Subcutaneous adipose tissue (tissue), 4 donors: ENCODE data around the gene POLR2A. TPM values are rescaled to one million over a fixed set of nuclear protein-coding genes. Genes with fewer than 3 reads are reported as not detected.

ENCODE experiments used
- total RNA-seq, 4 donors: library from RNA; depleted of rRNA; stranded (reverse); fragments of >200 nt; gene quantifications; one replicate each; pipeline ENCODE4 v1.1.0, GENCODE V29; 2016
- TF ChIP-seq, protein P1 (sequence below): fragments of 450-650 bp; IDR thresholded peaks from one replicate; pipeline ENCODE4 v1.5.1; 2016; ENCODE audit warnings: low read depth, mild to moderate bottlenecking, control low read depth, antibody characterized with exemption, moderate library complexity

Gene POLR2A
- total RNA-seq, 4 donors from 2014 or later: 31.1 to 123 (median 58.5) TPM

DNA sequence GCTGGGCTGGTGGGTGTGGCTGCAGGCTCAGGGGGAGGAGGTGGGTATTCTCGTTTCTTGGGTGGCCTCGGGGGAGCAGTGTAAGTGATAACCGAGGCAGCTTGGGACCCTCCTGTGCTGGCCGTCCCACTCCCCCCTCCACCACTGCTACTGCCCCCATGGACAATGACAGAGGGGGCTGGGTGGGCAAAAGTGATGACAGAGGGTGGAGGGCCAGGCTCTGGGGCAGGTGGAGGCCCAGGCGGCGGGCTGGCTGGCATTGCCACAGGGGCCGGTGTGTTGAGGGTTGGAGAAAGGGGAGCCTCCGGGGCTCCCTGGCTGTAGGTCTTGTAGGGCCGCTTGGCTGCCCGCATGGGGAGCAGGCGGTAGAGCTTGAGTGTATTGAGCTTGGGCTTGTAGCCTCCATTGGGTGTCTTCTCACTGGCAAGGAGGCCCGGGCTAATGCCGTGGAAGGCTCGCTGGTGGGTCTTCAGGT lies 20.8 kb upstream of the POLR2A start:
- TF ChIP-seq, protein P1, sequence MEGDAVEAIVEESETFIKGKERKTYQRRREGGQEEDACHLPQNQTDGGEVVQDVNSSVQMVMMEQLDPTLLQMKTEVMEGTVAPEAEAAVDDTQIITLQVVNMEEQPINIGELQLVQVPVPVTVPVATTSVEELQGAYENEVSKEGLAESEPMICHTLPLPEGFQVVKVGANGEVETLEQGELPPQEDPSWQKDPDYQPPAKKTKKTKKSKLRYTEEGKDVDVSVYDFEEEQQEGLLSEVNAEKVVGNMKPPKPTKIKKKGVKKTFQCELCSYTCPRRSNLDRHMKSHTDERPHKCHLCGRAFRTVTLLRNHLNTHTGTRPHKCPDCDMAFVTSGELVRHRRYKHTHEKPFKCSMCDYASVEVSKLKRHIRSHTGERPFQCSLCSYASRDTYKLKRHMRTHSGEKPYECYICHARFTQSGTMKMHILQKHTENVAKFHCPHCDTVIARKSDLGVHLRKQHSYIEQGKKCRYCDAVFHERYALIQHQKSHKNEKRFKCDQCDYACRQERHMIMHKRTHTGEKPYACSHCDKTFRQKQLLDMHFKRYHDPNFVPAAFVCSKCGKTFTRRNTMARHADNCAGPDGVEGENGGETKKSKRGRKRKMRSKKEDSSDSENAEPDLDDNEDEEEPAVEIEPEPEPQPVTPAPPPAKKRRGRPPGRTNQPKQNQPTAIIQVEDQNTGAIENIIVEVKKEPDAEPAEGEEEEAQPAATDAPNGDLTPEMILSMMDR: no peak

DNA sequence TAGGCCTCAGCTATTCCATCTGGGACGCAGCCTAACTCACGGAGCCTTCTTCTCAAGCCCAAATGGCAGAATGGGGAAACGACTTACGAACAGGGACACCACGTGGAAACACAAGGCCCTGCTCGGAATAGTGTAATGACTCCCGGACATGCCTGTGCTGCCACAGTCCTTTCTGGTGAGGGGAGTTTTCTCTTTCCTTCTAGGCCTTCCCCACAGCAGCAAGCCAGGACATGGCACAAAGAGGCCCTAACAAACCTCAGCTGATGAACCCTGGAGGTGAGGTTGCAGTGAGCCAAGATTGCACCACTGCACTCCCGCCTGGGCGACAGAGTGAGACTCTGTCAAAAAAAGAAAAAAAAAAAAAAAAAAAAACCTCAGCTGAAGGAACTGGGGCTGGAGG lies 20.1 kb upstream of the POLR2A start:
- TF ChIP-seq, protein P1: no peak

DNA sequence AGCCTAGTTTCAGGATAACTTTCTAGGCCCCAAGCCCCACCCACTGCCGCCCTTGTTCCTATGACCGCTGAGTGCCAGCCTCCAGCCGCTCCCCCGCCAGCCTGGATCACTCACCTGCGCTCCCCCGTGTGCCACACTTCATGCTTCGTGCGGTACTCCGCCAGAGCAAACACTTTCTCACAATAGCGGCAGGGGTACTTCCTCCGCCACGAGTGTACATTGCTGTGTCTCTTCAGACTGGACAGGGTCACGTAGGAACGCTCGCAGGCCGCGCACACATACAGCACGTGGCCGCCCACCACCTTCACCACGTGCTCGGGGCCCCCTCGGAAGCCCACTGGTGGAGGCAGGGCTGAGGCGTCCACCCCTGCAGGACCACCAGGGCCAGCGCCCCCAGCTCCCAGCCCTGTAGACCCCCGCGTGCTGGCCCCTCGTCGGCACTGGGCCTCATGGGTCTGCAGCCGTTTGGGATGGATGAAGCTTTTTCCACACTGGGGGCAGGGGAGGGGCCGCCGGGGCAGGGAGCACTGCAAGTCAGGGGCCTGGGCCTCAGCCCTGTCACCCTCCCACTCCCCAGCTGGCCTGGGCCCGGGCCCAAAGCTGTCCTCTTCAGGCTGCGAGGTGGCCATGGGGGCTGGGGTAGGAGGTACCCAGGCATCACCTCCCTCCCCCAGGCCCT lies 18.4 kb upstream of the POLR2A start:
- TF ChIP-seq, protein P1: no peak

DNA sequence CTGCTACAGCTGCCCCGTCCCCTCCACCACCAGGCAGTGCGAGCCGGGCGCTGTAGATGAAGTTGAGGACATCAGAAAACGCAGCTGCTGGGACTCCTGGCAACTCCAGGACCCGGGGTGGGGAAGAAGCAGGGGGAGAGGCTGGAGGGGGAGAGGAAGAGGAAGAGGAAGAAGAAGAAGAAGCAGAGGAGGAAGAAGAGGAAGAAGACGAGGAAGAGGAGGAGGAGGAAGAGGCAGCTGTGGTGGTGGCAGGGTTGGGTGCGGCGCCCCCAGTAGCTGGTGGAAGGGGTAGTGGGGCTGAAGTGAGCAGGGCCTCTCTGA lies 17.9 kb upstream of the POLR2A start:
- TF ChIP-seq, protein P1: no peak

DNA sequence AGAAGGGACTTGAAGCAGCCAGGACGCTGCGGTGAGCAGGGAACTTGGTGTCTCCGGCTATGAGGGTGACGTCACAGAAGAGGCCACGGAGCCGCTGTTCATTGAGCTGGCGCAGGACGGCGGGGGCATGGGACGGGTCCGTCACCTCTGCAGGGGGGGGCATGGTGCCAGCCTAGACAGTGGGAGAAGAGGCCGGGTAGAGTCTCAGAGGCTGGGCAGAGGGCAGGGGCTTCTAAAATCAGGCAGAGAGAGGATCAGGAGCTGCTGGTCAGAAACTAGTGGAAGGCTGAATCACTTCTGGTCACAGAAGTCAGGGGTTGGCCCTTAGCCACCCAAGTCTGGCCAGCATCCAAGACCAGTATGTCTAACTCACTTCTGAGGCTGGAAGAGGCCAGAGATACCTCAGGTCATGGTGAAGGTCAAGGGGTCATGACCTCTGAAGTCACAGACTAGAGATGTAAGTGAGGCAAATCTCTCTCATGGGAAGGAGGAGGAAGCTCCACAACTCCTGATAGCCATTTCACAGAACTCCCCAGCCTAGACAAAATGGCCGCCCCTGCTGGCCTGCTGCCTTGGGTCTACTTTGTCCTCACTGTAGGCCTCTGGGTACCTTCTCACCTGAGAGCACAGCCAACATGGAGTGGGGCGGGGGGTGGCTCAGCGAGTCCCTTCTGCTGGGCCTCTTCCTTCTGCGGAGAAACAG lies 17.4 kb upstream of the POLR2A start:
- TF ChIP-seq, protein P1: no peak

DNA sequence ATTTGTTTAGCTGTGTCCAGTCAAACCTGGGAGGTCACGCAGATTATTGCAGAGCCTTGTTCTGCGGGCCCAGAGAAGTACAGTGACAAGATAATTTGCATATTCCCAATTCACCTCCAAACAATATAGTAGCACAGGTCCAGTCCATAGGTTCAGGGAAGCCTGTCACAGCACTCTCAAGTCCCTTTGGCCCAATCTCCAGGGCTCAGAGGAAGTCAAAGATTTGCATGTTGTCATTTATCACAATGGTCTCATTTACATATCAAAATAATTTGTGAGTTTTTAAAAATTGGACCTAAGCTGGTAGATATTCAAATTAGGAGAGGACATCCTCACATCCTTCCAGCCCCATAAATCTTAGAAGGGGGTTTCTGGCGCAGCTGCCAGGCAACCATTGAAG lies 16.7 kb upstream of the POLR2A start:
- TF ChIP-seq, protein P1: no peak

DNA sequence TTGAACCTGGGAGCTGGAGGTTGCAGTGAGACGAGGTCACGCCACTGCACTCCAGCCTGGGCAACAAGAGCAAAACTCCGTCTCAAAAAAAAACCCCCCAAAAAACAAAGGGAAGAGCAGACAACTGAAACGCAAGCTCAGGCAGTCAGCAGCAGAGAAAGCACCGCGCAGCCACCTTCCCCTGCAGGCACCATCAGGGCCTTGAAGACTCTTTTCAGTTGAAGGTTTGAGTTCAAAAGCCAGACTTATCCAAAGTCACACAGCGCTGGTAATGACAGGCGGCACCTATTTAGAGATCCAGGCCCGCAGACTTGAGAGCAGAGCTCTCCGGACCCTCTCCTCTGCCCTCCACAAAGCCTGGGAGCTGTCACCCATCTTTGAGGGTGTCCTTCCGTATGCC lies 15.9 kb upstream of the POLR2A start:
- TF ChIP-seq, protein P1: no peak
